Ishikawa (cell line): ENCODE results near the gene NFATC1.

Experiments used
- CEBPB ChIP-seq: IDR thresholded peaks from 2 replicates; pipeline ENCODE4 v1.6.1; 2012
- CREB1 ChIP-seq: IDR thresholded peaks from 2 replicates; pipeline ENCODE4 v1.6.1; 2012; ENCODE audit warnings: low read depth
- EGR1 ChIP-seq: IDR thresholded peaks from 2 replicates; pipeline ENCODE4 v1.6.1; 2012
- EP300 ChIP-seq: IDR thresholded peaks from 2 replicates; pipeline ENCODE4 v1.6.1; 2012; ENCODE audit warnings: borderline replicate concordance
- MAX ChIP-seq: IDR thresholded peaks from 2 replicates; pipeline ENCODE4 v1.6.1; 2012
- NFIC ChIP-seq: IDR thresholded peaks from 2 replicates; pipeline ENCODE4 v1.6.1; 2012
- RAD21 ChIP-seq: IDR thresholded peaks from 2 replicates; pipeline ENCODE4 v1.6.1; 2012; ENCODE audit warnings: low read depth
- TAF1 ChIP-seq: IDR thresholded peaks from 2 replicates; pipeline ENCODE4 v1.6.1; 2012; ENCODE audit warnings: low read depth, mild to moderate bottlenecking
- TEAD4 ChIP-seq: IDR thresholded peaks from 2 replicates; pipeline ENCODE4 v1.6.1; 2012
- USF1 ChIP-seq: IDR thresholded peaks from 2 replicates; pipeline ENCODE4 v1.6.1; 2012
- YY1 ChIP-seq: IDR thresholded peaks from 2 replicates; pipeline ENCODE4 v1.6.1; 2012; ENCODE audit warnings: low read depth
- ZBTB7A ChIP-seq: IDR thresholded peaks from 2 replicates; pipeline ENCODE4 v1.6.1; 2012; ENCODE audit warnings: low read depth
- TF ChIP-seq, protein P1 (sequence below): IDR thresholded peaks from 2 replicates; pipeline ENCODE4 v1.6.1; 2012; ENCODE audit warnings: low read depth, mild to moderate bottlenecking

DNA sequence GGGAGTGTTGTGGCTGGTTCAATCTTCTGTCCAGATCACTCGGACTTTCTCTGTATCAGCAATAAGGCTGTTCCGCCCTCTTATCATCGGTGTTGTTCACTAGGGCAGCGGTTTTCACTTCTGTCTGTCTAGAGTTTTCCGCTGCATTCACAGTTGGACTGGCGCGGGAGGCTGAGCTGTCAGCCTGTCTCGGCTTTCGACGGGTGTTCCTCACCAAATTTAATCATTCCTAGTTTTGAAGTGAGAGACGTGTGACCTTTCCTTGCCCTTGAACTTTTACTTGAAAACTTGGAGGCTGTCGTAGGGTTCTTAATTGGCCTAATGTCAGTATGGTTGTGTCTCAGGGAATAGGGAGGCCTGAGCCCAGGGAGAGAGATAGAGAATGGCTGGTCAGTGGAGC lies 108.3 kb downstream of the NFATC1 start:
- TF ChIP-seq EGR1 (no peak), MAX (no peak), RAD21 (no peak), ZBTB7A (no peak), CEBPB (no peak), TAF1 (no peak), CREB1 (no peak), YY1 (no peak), USF1 (no peak), TEAD4 (no peak), EP300 (no peak), NFIC (no peak)
- TF ChIP-seq, protein P1, sequence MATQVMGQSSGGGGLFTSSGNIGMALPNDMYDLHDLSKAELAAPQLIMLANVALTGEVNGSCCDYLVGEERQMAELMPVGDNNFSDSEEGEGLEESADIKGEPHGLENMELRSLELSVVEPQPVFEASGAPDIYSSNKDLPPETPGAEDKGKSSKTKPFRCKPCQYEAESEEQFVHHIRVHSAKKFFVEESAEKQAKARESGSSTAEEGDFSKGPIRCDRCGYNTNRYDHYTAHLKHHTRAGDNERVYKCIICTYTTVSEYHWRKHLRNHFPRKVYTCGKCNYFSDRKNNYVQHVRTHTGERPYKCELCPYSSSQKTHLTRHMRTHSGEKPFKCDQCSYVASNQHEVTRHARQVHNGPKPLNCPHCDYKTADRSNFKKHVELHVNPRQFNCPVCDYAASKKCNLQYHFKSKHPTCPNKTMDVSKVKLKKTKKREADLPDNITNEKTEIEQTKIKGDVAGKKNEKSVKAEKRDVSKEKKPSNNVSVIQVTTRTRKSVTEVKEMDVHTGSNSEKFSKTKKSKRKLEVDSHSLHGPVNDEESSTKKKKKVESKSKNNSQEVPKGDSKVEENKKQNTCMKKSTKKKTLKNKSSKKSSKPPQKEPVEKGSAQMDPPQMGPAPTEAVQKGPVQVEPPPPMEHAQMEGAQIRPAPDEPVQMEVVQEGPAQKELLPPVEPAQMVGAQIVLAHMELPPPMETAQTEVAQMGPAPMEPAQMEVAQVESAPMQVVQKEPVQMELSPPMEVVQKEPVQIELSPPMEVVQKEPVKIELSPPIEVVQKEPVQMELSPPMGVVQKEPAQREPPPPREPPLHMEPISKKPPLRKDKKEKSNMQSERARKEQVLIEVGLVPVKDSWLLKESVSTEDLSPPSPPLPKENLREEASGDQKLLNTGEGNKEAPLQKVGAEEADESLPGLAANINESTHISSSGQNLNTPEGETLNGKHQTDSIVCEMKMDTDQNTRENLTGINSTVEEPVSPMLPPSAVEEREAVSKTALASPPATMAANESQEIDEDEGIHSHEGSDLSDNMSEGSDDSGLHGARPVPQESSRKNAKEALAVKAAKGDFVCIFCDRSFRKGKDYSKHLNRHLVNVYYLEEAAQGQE = no peak
